ENCODE data around the gene FN1. TPM values are rescaled to one million over a fixed set of nuclear protein-coding genes. Genes with fewer than 3 reads are reported as not detected.
"Not testable (repeated sequence)": the region's sequence is repeated elsewhere in the genome, so short reads cannot be mapped to it uniquely, and the experiment has no call there.

Gene FN1
- polyA plus RNA-seq, 1 donor (not counting 4 experiments of a cell fraction or from before 2014, with no cell fraction given) = 1,649 TPM

DNA sequence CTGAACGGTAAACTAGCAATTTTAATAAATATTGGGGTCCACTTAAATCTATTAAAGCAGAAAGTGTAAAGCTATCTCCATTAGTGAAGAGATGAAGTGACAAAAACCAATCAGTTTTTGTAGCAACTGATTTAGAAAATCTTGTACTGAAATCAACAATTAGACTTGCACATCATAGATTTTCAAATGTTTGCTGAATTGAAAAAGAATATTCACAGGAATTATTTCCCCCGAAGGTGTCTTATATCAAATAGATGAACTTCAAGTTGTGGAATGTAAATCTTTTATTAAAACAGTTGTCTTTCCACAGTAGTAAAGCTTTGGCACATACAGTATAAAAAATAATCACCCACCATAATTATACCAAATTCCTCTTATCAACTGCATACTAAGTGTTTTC lies 75.3 kb downstream of the FN1 start:
- Histone ChIP-seq H3K4me3 (ENCODE audit: control insufficient read depth in 2 of 3, extremely low read depth in 1 of 3, insufficient read depth in 2 of 3, low read depth in 1 of 3, low read length in 3 of 3) (no peak overlapping the region), H3K4me2 (ENCODE audit: control insufficient read depth, extremely low read depth, insufficient read depth, low read depth, low read length) (no peak overlapping the region), H3K27ac (ENCODE audit: control insufficient read depth, insufficient read depth, low read length) (no peak overlapping the region), H3K4me1 (ENCODE audit: control insufficient read depth, extremely low read depth, insufficient read depth, low read length) (no peaks in the 10 kb centered on the region), H3K27me3 (ENCODE audit: control insufficient read depth, extremely low read depth, insufficient read depth, low read length) (no peaks in the 10 kb centered on the region), H3K9ac (ENCODE audit: control insufficient read depth, extremely low read depth, insufficient read depth, low read length) (no peak overlapping the region), H2AFZ (ENCODE audit: control insufficient read depth, low read length) (no peak overlapping the region), H4K20me1 (ENCODE audit: control insufficient read depth, extremely low read depth, insufficient read depth, low read length) (no peaks in the 10 kb centered on the region), H3K9me1 (ENCODE audit: control insufficient read depth, extremely low read depth, insufficient read depth, low read length) (no peaks in the 10 kb centered on the region), H3K9me3 (ENCODE audit: control insufficient read depth, low read depth, low read length) (no peaks in the 10 kb centered on the region), H3K36me3 (ENCODE audit: control insufficient read depth in 2 of 2, extremely low read depth in 1 of 2, insufficient read depth in 2 of 2, low read length in 2 of 2) (peaks cover 0 to 13% of the 10 kb centered on the region in 2 experiments), H3K79me2 (ENCODE audit: control insufficient read depth, insufficient read depth, low read length) (no peaks in the 10 kb centered on the region)
- TF ChIP-seq EZH2 (IDR thresholded peaks at IDR 0.05; ENCODE audit: low read length) (no peak), CTCF (optimal IDR thresholded peaks at IDR 0.05 in 1 of 3, IDR thresholded peaks at IDR 0.05 in 1 of 3, conservative IDR thresholded peaks at IDR 0.05 in 1 of 3; ENCODE audit: extremely low read depth in 1 of 3, insufficient read depth in 2 of 3, low read length in 3 of 3) (no peak)
- FAIRE-seq (no peak), DNase-seq (ENCODE audit: low read depth, low spot score) (no peak)
- dilution Hi-C loops (cut with MboI; ENCODE audit: extremely low pct_ligation_motif_present, low sequenced_read_pairs) = no loop called here

GRCh38 chr2:215360059-215360458 lies 75.8 kb downstream of the FN1 start:
- H4K20me1 ChIP-seq (ENCODE audit: control insufficient read depth, extremely low read depth, insufficient read depth, low read length); H3K27ac ChIP-seq (ENCODE audit: control insufficient read depth, insufficient read depth, low read length); H3K27me3 ChIP-seq (ENCODE audit: control insufficient read depth, extremely low read depth, insufficient read depth, low read length); H3K4me1 ChIP-seq (ENCODE audit: control insufficient read depth, extremely low read depth, insufficient read depth, low read length); H3K9me3 ChIP-seq (ENCODE audit: control insufficient read depth, low read depth, low read length); FAIRE-seq; H2AFZ ChIP-seq (ENCODE audit: control insufficient read depth, low read length); H3K9ac ChIP-seq (ENCODE audit: control insufficient read depth, extremely low read depth, insufficient read depth, low read length); H3K4me3 ChIP-seq (ENCODE audit: control insufficient read depth in 2 of 3, extremely low read depth in 1 of 3, insufficient read depth in 2 of 3, low read depth in 1 of 3, low read length in 3 of 3); H3K36me3 ChIP-seq (ENCODE audit: control insufficient read depth in 2 of 2, extremely low read depth in 1 of 2, insufficient read depth in 2 of 2, low read length in 2 of 2); DNase-seq (ENCODE audit: low read depth, low spot score); H3K79me2 ChIP-seq (ENCODE audit: control insufficient read depth, insufficient read depth, low read length); H3K4me2 ChIP-seq (ENCODE audit: control insufficient read depth, extremely low read depth, insufficient read depth, low read depth, low read length); H3K9me1 ChIP-seq (ENCODE audit: control insufficient read depth, extremely low read depth, insufficient read depth, low read length); dilution Hi-C loops (cut with MboI; ENCODE audit: extremely low pct_ligation_motif_present, low sequenced_read_pairs): not testable (repeated sequence)

DNA sequence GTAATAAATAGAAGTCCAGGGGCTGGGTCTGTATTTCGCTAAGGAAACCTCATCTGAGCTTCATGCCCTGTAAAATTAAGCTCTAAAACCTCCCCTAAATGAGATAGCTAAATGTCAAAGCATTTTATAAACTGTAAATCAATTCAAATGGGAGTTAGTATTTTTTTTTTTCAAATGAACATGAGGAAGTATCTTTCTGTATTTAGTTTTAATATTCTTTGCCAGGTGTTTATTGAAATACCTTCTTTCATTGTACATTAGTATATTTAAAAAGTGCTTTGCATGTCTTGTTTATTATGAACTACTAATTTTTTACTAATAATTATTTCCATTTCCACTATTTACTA lies 76.3 kb downstream of the FN1 start:
- H3K79me2 ChIP-seq (ENCODE audit: control insufficient read depth, insufficient read depth, low read length) = no peaks in the 10 kb centered on the region
- DNase-seq (ENCODE audit: low read depth, low spot score) (no peak), FAIRE-seq (no peak)
- dilution Hi-C loops (cut with MboI; ENCODE audit: extremely low pct_ligation_motif_present, low sequenced_read_pairs) = no loop called here
- no peak overlapping the region for H2AFZ ChIP-seq (ENCODE audit: control insufficient read depth, low read length)
- TF ChIP-seq EZH2 (IDR thresholded peaks at IDR 0.05; ENCODE audit: low read length) (no peak), CTCF (optimal IDR thresholded peaks at IDR 0.05 in 1 of 3, IDR thresholded peaks at IDR 0.05 in 1 of 3, conservative IDR thresholded peaks at IDR 0.05 in 1 of 3; ENCODE audit: extremely low read depth in 1 of 3, insufficient read depth in 2 of 3, low read length in 3 of 3) (no peak)
- H3K9me1 ChIP-seq (ENCODE audit: control insufficient read depth, extremely low read depth, insufficient read depth, low read length) = no peaks in the 10 kb centered on the region
- no peak overlapping the region for H3K4me2 ChIP-seq (ENCODE audit: control insufficient read depth, extremely low read depth, insufficient read depth, low read depth, low read length)
- H3K4me3 ChIP-seq (ENCODE audit: control insufficient read depth in 2 of 3, extremely low read depth in 1 of 3, insufficient read depth in 2 of 3, low read depth in 1 of 3, low read length in 3 of 3) = no peak overlapping the region
- no peak overlapping the region for H3K27ac ChIP-seq (ENCODE audit: control insufficient read depth, insufficient read depth, low read length)
- no peaks in the 10 kb centered on the region for H4K20me1 ChIP-seq (ENCODE audit: control insufficient read depth, extremely low read depth, insufficient read depth, low read length)
- no peaks in the 10 kb centered on the region for H3K9me3 ChIP-seq (ENCODE audit: control insufficient read depth, low read depth, low read length)
- no peak overlapping the region for H3K9ac ChIP-seq (ENCODE audit: control insufficient read depth, extremely low read depth, insufficient read depth, low read length)
- H3K36me3 ChIP-seq (ENCODE audit: control insufficient read depth in 2 of 2, extremely low read depth in 1 of 2, insufficient read depth in 2 of 2, low read length in 2 of 2) = peaks cover 0 to 8% of the 10 kb centered on the region in 2 experiments
- no peaks in the 10 kb centered on the region for H3K4me1 ChIP-seq (ENCODE audit: control insufficient read depth, extremely low read depth, insufficient read depth, low read length)
- H3K27me3 ChIP-seq (ENCODE audit: control insufficient read depth, extremely low read depth, insufficient read depth, low read length) = no peaks in the 10 kb centered on the region
